Astrocyte (in vitro differentiated cells and primary cell): ENCODE results near the gene TENT5C. TPM values are rescaled to one million over a fixed set of nuclear protein-coding genes. Genes with fewer than 3 reads are reported as not detected.

Experiments
- DNase-seq: peaks from one replicate; pipeline ENCODE4 v3.0.0-alpha.2; 2010; ENCODE audit warnings: low read depth
- FAIRE-seq: peaks from 2 replicates; lab custom pipeline; 2011; peaks lifted over from hg19 to GRCh38; lab: Jason Lieb, UNC
- H2AFZ ChIP-seq: 2 replicates; pipeline ENCODE4 v1.6.0; 2012; ENCODE audit warnings: low read depth, low read length, inconsistent platforms
- H3K27ac ChIP-seq: 2 replicates; pipeline ENCODE4 v1.5.1; 2011; ENCODE audit warnings: low read depth, low read length, inconsistent platforms
- H3K27me3 ChIP-seq: 2 replicates; pipeline ENCODE4 v1.6.0; 2011; ENCODE audit warnings: low read length, inconsistent platforms; ENCODE audit not compliant: insufficient read depth
- H3K36me3 ChIP-seq: 2 replicates; pipeline ENCODE4 v1.5.1; 2011; ENCODE audit warnings: low read length, inconsistent platforms; ENCODE audit not compliant: insufficient read depth
- H3K4me1 ChIP-seq: 2 replicates; pipeline ENCODE4 v1.5.1; 2011; ENCODE audit warnings: low read length, inconsistent platforms; ENCODE audit not compliant: insufficient read depth
- H3K4me2 ChIP-seq: 2 replicates; pipeline ENCODE4 v1.6.0; 2012; ENCODE audit warnings: low read length, inconsistent platforms
- H3K4me3 ChIP-seq: 2 replicates; pipeline ENCODE4 v1.5.1; 2011; ENCODE audit warnings: low read depth, mild to moderate bottlenecking, low read length, inconsistent platforms; ENCODE audit not compliant: insufficient read depth
- H3K79me2 ChIP-seq: 2 replicates; pipeline ENCODE4 v1.6.0; 2012; ENCODE audit warnings: mild to moderate bottlenecking, low read length, inconsistent platforms; ENCODE audit not compliant: insufficient read depth
- H3K9ac ChIP-seq: 2 replicates; pipeline ENCODE4 v1.6.0; 2012; ENCODE audit warnings: mild to moderate bottlenecking, low read length, inconsistent platforms
- H3K9me3 ChIP-seq: 2 replicates; pipeline ENCODE4 v1.5.1; 2012; ENCODE audit warnings: low read depth, mild to moderate bottlenecking, low read length, inconsistent platforms; ENCODE audit not compliant: insufficient read depth
- H4K20me1 ChIP-seq: 2 replicates; pipeline ENCODE4 v1.6.0; 2012; ENCODE audit warnings: low read length, inconsistent platforms; ENCODE audit not compliant: insufficient read depth
- H3K27ac Mint-ChIP-seq: one replicate; pipeline ENCODE4 v1.8.0; 2021; ENCODE audit warnings: mild to moderate bottlenecking, mixed read lengths; ENCODE audit not compliant: unreplicated experiment
- H3K27me3 Mint-ChIP-seq: one replicate; pipeline ENCODE4 v1.8.0; 2021; ENCODE audit warnings: low read depth, mixed read lengths; ENCODE audit not compliant: unreplicated experiment
- H3K36me3 Mint-ChIP-seq: one replicate; pipeline ENCODE4 v1.8.0; 2021; ENCODE audit warnings: low read depth, mixed read lengths; ENCODE audit not compliant: unreplicated experiment
- H3K4me1 Mint-ChIP-seq: one replicate; pipeline ENCODE4 v1.8.0; 2021; ENCODE audit warnings: low read depth, mixed read lengths; ENCODE audit not compliant: unreplicated experiment
- H3K4me3 Mint-ChIP-seq: one replicate; pipeline ENCODE4 v1.8.0; 2021; ENCODE audit warnings: mild to moderate bottlenecking, moderate library complexity, mixed read lengths; ENCODE audit not compliant: unreplicated experiment
- H3K9me3 Mint-ChIP-seq: one replicate; pipeline ENCODE4 v1.8.0; 2021; ENCODE audit warnings: mild to moderate bottlenecking, mixed read lengths; ENCODE audit not compliant: unreplicated experiment
- EZH2 ChIP-seq: IDR thresholded peaks from 2 replicates; pipeline ENCODE4 v1.6.1; 2012; ENCODE audit warnings: mild to moderate bottlenecking, low read length, inconsistent platforms; ENCODE audit not compliant: insufficient read depth
- total RNA-seq: library from RNA; stranded (reverse); gene quantifications from 2 replicates; pipeline ENCODE4 v1.2.1, GENCODE V29; 2021
- TF ChIP-seq, protein P1 (sequence below): IDR thresholded peaks from 2 replicates; pipeline ENCODE4 v1.5.1; 2011; ENCODE audit warnings: low read depth, mild to moderate bottlenecking, inconsistent platforms, low read length, moderate library complexity; ENCODE audit not compliant: insufficient read depth

TENT5C gene
- total RNA-seq, 1 donor from 2014 or later: 0.77 TPM

DNA sequence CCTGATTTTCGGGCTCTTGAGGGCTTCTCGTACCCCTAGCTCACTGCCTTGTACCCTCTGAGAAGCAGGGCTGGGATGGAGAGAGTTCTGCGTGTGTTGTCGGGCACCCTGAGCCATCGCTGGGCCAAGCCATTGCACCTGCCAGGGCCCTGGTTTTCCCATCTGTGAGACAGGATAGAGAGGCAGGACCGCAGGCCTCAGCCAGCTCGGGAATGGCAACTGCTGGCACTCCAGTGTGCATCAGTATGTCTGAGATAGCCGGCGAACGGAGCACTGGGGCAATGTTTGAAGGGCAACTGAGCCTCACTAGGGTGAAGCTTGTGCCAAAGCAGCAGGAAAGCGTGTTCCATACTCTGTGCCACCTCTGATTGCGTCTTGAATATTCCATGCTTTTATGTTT is 66.9 kb downstream of the TENT5C start:
- Histone ChIP-seq H3K9me3 (no peaks in the 10 kb centered on the region), H3K36me3 (no peaks in the 10 kb centered on the region), H3K9ac (no peak overlapping the region), H4K20me1 (no peaks in the 10 kb centered on the region), H3K27me3 (no peaks in the 10 kb centered on the region), H3K79me2 (no peaks in the 10 kb centered on the region), H3K4me1 (peaks cover 12% of the 10 kb centered on the region), H3K27ac (no peak overlapping the region), H3K4me3 (no peak overlapping the region), H2AFZ (no peak overlapping the region), H3K4me2 (no peak overlapping the region)
- Mint-ChIP-seq H3K4me3 (no peak overlapping the region), H3K9me3 (no peaks in the 10 kb centered on the region), H3K4me1 (peaks cover 21% of the 10 kb centered on the region), H3K27me3 (peaks cover 19% of the 10 kb centered on the region), H3K27ac (no peak overlapping the region), H3K36me3 (no peaks in the 10 kb centered on the region)
- DNase-seq (no peak), FAIRE-seq (no peak)
- no peak for TF ChIP-seq EZH2
- TF ChIP-seq, protein P1, sequence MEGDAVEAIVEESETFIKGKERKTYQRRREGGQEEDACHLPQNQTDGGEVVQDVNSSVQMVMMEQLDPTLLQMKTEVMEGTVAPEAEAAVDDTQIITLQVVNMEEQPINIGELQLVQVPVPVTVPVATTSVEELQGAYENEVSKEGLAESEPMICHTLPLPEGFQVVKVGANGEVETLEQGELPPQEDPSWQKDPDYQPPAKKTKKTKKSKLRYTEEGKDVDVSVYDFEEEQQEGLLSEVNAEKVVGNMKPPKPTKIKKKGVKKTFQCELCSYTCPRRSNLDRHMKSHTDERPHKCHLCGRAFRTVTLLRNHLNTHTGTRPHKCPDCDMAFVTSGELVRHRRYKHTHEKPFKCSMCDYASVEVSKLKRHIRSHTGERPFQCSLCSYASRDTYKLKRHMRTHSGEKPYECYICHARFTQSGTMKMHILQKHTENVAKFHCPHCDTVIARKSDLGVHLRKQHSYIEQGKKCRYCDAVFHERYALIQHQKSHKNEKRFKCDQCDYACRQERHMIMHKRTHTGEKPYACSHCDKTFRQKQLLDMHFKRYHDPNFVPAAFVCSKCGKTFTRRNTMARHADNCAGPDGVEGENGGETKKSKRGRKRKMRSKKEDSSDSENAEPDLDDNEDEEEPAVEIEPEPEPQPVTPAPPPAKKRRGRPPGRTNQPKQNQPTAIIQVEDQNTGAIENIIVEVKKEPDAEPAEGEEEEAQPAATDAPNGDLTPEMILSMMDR: no peak

DNA sequence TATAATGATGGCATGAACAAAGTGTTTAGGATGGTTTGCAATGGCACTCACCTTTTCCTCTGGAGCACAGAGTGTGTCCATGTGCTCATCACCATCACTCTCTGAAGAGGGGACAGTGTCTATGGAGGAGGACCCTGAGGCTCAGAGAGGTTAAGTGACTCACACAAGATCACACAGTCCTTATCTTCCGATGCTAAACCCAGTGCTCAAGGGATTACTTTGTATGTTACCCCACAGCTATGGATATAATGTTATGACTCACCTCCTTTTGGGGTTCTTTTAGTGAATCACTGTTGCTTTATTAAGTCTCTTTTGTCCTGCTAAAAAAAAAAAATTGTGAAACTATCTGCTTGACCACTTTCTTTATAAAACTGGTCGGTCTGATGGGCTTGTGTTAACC is 67.6 kb downstream of the TENT5C start:
- no peaks in the 10 kb centered on the region for H3K36me3 ChIP-seq
- H3K4me1 Mint-ChIP-seq: peaks cover 21% of the 10 kb centered on the region
- no peaks in the 10 kb centered on the region for H4K20me1 ChIP-seq
- TF ChIP-seq, protein P1: no peak
- TF ChIP-seq EZH2: no peak
- H3K9me3 Mint-ChIP-seq: no peaks in the 10 kb centered on the region
- no peaks in the 10 kb centered on the region for H3K27me3 ChIP-seq
- DNase-seq (peak; percentile 85), FAIRE-seq (peak; percentile 74)
- H3K4me2 ChIP-seq: peak overlapping the region; percentile 33
- no peaks in the 10 kb centered on the region for H3K9me3 ChIP-seq
- peaks cover 25% of the 10 kb centered on the region for H3K27me3 Mint-ChIP-seq
- H3K4me3 ChIP-seq: no peak overlapping the region
- no peak overlapping the region for H3K4me3 Mint-ChIP-seq
- no peak overlapping the region for H3K9ac ChIP-seq
- no peaks in the 10 kb centered on the region for H3K36me3 Mint-ChIP-seq
- H3K79me2 ChIP-seq: no peaks in the 10 kb centered on the region
- H3K4me1 ChIP-seq: peaks cover 12% of the 10 kb centered on the region
- H2AFZ ChIP-seq: no peak overlapping the region
- H3K27ac Mint-ChIP-seq: no peak overlapping the region
- H3K27ac ChIP-seq: no peak overlapping the region

DNA sequence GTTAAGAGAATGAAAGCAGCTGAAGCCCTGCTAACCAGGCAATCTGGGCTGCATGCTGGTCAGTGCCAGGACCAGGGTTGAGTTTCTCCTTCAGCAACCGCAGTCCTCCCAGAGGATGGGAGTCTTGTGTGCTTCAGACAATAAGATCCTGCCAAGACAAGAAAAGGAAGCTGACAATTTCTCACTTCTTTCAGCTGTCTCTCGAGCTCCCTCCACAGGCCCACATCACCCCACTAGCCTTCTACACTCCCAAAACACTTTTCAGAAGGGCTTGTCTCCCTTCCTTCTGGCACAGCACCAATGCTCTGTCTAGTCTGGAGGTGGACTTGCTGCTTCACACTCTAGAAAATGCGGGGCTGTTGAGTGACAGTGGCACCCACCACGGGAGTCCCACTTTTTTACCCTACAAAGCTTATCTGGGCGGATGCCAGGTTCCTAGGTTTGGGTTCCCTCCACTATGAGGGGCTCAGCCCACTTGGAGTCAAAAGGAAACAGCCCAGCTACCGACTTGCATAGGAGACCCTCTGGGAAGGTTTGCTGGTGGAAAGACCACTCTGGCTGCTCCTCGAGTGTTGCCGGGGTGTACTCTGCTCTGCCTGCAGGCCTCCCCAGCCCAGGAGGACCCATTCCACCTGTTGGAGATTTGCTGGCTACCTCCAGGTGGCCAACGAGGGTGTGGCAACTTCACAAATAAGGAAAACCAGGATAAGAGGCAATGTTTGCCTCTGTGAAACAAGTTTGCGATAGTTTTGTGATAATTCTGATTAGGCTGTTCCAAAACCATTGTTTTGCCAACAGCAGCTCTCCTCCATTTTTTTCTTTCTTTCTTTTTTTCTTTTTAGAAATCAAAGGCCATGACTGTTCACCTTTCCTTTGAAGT is 68.9 kb downstream of the TENT5C start:
- H3K27ac ChIP-seq: no peak overlapping the region
- H3K9ac ChIP-seq: no peak overlapping the region
- H3K27me3 ChIP-seq: no peaks in the 10 kb centered on the region
- H2AFZ ChIP-seq: no peak overlapping the region
- DNase-seq: peak; percentile 16
- no peaks in the 10 kb centered on the region for H3K79me2 ChIP-seq
- peaks cover 12% of the 10 kb centered on the region for H3K4me1 ChIP-seq
- H3K9me3 ChIP-seq: no peaks in the 10 kb centered on the region
- no peak overlapping the region for H3K4me3 Mint-ChIP-seq
- no peak overlapping the region for H3K27ac Mint-ChIP-seq
- H3K36me3 ChIP-seq: no peaks in the 10 kb centered on the region
- H3K9me3 Mint-ChIP-seq: no peaks in the 10 kb centered on the region
- H3K4me3 ChIP-seq: no peak overlapping the region
- no peak for FAIRE-seq
- peaks cover 26% of the 10 kb centered on the region for H3K27me3 Mint-ChIP-seq
- peaks cover 21% of the 10 kb centered on the region for H3K4me1 Mint-ChIP-seq
- no peaks in the 10 kb centered on the region for H4K20me1 ChIP-seq
- no peak overlapping the region for H3K4me2 ChIP-seq
- TF ChIP-seq, protein P1: no peak
- no peaks in the 10 kb centered on the region for H3K36me3 Mint-ChIP-seq
